VCaP (cell line): ENCODE results near the gene PIGS.

Experiments used
- H3K27ac ChIP-seq: fragments of 450-650 bp; 2 replicates; pipeline ENCODE4 v1.5.1; 2017
- TF ChIP-seq, protein P1 (sequence below): fragments of 450-650 bp; conservative IDR thresholded peaks from 2 replicates; pipeline ENCODE4 v1.5.1; 2017; ENCODE audit warnings: mild to moderate bottlenecking, moderate library complexity

The PIGS gene

DNA sequence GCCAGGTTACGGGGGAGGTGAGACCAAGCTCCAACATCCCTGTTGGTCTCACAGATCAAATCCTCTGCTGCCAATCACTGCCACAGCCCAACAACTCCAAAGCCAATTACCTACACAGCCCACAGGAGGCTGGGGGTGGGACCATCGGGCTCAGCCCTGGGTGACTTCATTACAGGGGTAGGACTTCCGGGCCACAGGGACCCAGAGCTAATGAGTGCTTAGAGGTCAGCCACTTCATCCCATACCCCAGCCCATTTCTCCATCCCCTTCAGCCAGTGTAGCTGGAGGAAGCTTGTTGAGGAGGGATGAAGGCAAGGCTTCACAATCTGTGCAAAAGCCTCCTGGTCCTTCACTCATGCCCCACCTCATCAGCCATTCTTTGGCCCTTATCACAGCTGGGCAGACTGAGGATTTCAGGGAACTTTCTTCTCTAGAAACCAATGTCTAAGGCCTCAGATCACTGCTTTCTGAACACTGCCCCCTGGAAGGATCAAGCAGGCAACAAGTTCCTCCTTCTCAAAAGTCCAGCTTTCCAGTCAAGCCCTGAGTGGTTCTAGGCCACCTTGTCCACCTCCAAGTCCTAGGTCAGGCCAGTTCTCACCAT, 59.4 kb downstream of the PIGS start:
- H3K27ac ChIP-seq: no peak overlapping the region
- TF ChIP-seq, protein P1, sequence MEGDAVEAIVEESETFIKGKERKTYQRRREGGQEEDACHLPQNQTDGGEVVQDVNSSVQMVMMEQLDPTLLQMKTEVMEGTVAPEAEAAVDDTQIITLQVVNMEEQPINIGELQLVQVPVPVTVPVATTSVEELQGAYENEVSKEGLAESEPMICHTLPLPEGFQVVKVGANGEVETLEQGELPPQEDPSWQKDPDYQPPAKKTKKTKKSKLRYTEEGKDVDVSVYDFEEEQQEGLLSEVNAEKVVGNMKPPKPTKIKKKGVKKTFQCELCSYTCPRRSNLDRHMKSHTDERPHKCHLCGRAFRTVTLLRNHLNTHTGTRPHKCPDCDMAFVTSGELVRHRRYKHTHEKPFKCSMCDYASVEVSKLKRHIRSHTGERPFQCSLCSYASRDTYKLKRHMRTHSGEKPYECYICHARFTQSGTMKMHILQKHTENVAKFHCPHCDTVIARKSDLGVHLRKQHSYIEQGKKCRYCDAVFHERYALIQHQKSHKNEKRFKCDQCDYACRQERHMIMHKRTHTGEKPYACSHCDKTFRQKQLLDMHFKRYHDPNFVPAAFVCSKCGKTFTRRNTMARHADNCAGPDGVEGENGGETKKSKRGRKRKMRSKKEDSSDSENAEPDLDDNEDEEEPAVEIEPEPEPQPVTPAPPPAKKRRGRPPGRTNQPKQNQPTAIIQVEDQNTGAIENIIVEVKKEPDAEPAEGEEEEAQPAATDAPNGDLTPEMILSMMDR: no peak

DNA sequence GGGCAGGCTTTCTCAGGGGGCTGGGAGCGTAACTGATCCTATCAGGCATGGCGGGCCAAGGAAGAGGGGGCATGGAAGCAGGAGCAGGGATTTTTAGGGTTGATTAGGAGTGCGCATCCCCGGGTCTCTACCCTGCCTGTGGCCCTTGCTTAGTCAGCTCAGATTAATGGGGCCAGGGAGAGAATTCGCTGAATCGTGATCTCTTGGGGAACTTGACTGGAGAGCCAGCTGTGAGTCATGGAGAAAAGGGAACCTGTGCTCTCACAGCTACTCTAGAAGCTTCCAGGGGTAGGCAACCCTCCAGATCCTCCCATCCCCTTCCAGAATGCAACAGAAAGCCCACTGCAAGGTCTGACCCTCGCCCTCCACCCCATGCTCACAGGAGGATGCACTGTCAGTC, 61.5 kb downstream of the PIGS start:
- TF ChIP-seq, protein P1: no peak
- no peak overlapping the region for H3K27ac ChIP-seq

DNA sequence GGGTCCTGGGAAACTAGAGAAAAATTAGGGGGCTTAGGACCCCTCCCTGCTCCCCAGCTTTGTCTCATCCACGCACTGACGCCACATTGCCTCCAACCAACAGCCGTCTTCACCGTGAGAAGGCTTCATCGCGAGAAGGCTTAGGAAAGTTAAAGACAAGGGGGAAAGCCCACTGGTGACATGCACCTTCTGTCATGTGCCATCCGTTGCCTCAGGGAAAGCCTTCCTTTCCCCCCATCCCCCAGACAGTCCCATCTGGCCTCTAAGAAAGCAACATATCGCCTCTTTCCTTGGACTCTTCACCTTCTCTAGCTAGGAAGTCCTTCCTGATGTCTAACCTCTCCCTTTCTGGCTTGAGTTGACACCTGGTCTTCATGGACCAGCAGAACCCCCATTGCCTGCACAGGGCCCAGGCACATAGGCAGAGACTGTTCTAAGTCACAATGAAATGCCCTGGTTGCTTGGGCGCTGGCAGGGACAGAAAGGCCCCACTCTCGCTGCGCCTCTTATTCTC, 63.1 kb downstream of the PIGS start:
- H3K27ac ChIP-seq: no peak overlapping the region

DNA sequence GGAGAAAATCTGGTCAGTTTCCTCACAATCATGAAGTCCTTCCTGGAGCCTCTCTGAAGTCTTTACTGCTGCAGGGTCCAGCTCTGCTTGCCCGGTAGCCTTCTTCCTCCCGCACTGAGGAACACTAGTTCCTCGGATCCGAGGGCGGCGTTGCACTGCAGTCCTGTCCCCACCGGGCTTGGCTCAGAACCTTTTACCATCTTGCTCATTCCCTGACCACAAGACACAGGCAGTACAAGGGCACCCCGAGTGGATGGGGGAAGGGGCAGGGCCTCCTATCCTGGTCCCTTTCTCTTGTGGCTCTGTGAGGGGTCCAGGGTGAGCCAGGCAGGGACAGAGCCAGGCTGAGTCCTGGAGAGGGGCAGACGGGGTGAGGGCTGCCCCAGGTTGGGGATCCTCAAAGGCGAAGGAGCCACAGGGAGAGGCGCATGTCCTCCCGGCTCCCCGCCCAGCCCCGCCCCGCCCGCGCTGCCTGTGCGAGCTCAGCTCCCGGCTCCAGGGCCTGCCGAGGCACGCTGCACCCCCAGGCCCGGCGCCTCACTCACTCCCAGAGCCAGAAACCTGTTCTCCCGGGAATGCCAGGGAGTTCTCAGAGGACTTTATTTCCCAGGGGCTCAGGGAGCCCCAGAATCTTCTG, 63.6 kb downstream of the PIGS start:
- H3K27ac ChIP-seq: no peak overlapping the region
- TF ChIP-seq, protein P1: no peak

More for the DNA sequence above, 63.1 kb downstream of the PIGS start:
- TF ChIP-seq, protein P1: no peak

DNA sequence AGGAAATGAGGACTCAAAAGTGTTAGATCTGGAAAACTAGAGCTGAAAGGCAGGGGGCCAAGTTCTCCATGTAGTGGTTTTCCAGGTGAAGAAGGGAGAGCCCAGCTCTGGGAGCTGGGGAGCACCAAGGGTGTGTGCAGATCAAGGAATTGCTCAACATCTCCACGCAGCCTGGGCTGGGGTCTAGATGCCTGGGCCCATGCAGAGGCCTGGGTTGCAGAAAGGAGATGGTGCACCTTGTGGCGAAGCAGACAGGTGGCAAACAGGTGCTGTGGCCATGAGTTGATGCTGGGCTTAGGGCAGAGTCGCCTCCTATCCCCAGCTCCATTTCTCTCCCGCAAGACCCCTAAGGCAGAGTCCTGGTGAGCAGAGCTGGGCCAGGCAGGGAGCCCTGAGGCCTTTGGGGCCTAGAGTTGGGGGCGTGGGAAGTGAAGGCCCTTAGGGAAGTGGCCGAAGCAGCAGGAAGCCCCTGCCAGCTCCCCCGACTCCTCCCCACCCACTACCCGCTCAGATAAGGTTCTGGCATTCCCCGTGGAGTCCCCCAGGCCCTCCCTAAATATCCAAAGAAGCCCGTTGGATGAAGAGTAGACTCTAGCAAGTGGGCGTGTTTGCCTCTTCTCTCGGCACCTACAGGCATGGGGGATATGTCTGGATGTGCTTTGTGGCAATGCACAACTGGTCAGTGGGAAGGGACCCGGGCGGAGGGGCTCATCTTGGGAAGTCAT, 64.4 kb downstream of the PIGS start:
- H3K27ac ChIP-seq: no peak overlapping the region
- TF ChIP-seq, protein P1: no peak

DNA sequence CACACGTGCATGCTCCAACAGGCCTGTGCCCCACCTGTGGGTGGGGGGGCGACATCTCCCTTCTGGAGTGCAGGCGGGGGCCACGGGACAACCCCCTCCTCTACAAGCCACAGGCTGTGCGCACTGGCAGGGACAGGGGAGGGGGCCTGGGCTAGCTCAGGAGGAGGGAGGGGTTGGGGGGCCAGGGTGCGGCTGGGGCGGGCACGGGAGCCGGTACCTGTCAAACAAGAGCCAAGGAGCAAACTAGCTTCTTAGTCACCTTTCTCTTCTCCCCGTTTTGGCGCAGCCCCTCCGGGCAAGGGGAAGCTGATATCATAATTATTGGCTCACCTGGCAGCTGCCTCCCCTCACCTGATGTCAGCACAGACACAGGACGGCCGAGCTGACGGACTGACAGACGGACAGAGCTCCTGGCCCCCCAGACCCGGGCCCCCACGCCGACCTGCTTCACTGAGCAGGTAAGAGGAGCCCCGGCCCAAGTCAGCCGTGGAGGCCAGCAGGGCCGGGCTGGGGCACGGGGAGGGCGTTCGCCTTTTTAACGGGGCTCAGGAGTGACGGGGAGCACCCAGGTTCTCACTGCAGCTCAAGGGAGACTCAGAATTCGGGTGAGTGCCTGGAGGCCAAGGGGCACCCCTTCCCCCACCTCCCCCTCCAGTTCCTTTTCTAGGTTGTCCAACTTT, 65.2 kb downstream of the PIGS start, which contains the start of gene FOXN1:
FOXN1 (plus strand) TSS at position 363 of the 680 bp plus-strand sequence. CDS start 17,622 bp downstream, outside the sequence.
- H3K27ac ChIP-seq: no peak within 1 kb of the TSS
- TF ChIP-seq, protein P1: no peak

DNA sequence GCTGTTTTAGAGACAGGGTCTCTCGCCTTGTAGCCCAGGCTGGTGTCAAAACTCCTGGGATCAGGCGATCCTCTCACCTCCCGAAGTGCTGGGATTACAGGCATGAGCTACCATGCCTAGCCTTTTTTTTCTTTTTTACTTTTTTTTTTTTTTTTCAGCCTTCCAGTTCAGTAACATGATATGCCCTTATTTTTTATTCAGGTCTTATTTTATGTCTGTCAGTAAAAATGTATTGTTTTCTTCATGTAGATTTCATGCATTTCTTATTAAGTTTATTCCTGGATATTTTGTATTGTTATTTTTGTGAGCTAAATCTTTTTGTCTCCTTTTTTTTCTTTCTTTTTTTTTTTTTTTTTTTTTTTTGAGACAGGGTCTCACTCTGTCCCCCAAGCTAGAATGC, 67.9 kb downstream of the PIGS start:
- no peak overlapping the region for H3K27ac ChIP-seq
- TF ChIP-seq, protein P1: no peak
